ENCODE measurements around the gene EXOC6B. TPM values are rescaled to one million over a fixed set of nuclear protein-coding genes. Genes with fewer than 3 reads are reported as not detected.

Gene EXOC6B
- total RNA-seq, 1 donor from 2014 or later = 46.1 TPM

DNA sequence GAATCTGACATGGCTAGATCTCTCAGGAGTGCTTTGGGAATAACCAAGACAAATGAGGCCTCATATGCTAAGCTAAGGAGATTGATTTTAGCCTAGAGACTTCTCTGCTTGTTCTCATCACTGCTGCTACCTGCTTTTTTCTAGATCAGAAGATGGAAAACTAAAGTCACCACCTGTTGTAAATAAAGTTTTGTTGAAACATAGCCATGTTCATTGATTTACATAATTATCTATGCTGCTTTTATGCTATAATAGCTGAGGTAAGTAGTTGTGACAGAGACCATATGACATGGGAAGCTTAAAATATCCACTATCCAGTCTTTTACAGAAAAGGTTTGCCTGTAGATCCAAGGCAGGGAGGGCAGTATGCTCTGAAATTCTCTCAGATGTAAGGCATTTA lies 632.1 kb downstream of the EXOC6B start:
- no peak overlapping the region for H3K27ac Mint-ChIP-seq
- DNase-seq (ENCODE audit: extremely low spot score, unreplicated experiment) = no peak

DNA sequence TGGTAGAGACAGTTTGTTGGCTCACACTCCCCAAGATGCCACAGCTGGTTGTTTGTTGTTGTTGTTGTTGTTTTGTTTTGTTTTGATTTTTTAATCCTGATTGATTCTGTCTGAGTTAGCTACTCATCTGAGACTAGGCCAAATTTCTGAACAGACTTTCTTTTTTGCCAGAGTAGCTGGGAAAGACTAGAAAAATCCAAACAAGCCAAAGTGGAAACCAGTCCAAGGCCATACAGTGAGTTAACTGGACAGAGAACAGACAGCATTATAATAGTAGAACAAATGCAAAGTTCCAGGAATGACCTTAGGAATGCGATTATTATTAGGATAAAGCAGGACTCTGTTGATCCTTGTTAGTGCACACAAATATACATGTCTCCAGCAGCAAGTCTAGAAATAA lies 634.4 kb downstream of the EXOC6B start:
- H3K9me3 Mint-ChIP-seq = no peaks in the 10 kb centered on the region
- peaks cover 8% of the 10 kb centered on the region for H3K36me3 Mint-ChIP-seq
- peaks cover 11% of the 10 kb centered on the region for H3K4me1 Mint-ChIP-seq (ENCODE audit: unreplicated experiment)
- no peak for DNase-seq (ENCODE audit: extremely low spot score, unreplicated experiment)
- no peak overlapping the region for H3K4me3 Mint-ChIP-seq
- TF ChIP-seq, protein P1, sequence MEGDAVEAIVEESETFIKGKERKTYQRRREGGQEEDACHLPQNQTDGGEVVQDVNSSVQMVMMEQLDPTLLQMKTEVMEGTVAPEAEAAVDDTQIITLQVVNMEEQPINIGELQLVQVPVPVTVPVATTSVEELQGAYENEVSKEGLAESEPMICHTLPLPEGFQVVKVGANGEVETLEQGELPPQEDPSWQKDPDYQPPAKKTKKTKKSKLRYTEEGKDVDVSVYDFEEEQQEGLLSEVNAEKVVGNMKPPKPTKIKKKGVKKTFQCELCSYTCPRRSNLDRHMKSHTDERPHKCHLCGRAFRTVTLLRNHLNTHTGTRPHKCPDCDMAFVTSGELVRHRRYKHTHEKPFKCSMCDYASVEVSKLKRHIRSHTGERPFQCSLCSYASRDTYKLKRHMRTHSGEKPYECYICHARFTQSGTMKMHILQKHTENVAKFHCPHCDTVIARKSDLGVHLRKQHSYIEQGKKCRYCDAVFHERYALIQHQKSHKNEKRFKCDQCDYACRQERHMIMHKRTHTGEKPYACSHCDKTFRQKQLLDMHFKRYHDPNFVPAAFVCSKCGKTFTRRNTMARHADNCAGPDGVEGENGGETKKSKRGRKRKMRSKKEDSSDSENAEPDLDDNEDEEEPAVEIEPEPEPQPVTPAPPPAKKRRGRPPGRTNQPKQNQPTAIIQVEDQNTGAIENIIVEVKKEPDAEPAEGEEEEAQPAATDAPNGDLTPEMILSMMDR (conservative IDR thresholded peaks at IDR 0.05) = no peak
- no peak overlapping the region for H3K27ac Mint-ChIP-seq
- no peaks in the 10 kb centered on the region for H3K27me3 Mint-ChIP-seq

More for the DNA sequence above, 632.1 kb downstream of the EXOC6B start:
- Mint-ChIP-seq H3K9me3 (no peaks in the 10 kb centered on the region), H3K4me3 (no peak overlapping the region), H3K27me3 (no peaks in the 10 kb centered on the region), H3K4me1 (ENCODE audit: unreplicated experiment) (peaks cover 11% of the 10 kb centered on the region), H3K36me3 (peaks cover 5% of the 10 kb centered on the region)
- TF ChIP-seq, protein P1 (conservative IDR thresholded peaks at IDR 0.05) = no peak

DNA sequence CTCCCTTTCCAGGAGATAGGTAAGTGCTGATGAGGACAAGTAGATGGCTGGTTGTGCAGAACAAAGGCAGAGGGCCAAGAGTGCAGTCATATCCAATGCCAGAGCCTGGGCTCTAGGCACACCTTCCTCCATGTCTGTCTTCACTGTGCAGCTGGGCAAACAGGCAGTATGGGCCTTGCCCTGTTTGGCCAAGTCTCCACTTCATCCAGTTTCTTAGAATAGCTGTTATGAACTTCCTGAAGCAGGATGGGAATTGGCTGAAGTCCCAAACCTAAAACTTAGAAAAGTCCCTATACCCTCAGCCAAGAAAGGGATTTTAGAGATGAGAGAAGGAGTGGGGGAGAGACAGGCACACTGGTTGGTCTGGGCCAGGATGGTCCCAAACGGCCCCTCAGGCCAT lies 640.6 kb downstream of the EXOC6B start:
- no peak overlapping the region for H3K27ac Mint-ChIP-seq
- no peak overlapping the region for H3K4me3 Mint-ChIP-seq
- TF ChIP-seq, protein P1 (conservative IDR thresholded peaks at IDR 0.05) = no peak
- H3K9me3 Mint-ChIP-seq = no peaks in the 10 kb centered on the region
- DNase-seq (ENCODE audit: extremely low spot score, unreplicated experiment) = no peak
- H3K4me1 Mint-ChIP-seq (ENCODE audit: unreplicated experiment) = peaks cover 4% of the 10 kb centered on the region
- peaks cover 18% of the 10 kb centered on the region for H3K36me3 Mint-ChIP-seq
- H3K27me3 Mint-ChIP-seq = no peaks in the 10 kb centered on the region

GRCh38 chr2:72183466-72183865 lies 642.4 kb downstream of the EXOC6B start:
- Mint-ChIP-seq H3K36me3 (peaks cover 30% of the 10 kb centered on the region), H3K27me3 (no peaks in the 10 kb centered on the region), H3K9me3 (no peaks in the 10 kb centered on the region), H3K27ac (no peak overlapping the region), H3K4me3 (no peak overlapping the region), H3K4me1 (ENCODE audit: unreplicated experiment) (peaks cover 4% of the 10 kb centered on the region)
- no peak for DNase-seq (ENCODE audit: extremely low spot score, unreplicated experiment)
- TF ChIP-seq, protein P1 (conservative IDR thresholded peaks at IDR 0.05) = no peak

DNA sequence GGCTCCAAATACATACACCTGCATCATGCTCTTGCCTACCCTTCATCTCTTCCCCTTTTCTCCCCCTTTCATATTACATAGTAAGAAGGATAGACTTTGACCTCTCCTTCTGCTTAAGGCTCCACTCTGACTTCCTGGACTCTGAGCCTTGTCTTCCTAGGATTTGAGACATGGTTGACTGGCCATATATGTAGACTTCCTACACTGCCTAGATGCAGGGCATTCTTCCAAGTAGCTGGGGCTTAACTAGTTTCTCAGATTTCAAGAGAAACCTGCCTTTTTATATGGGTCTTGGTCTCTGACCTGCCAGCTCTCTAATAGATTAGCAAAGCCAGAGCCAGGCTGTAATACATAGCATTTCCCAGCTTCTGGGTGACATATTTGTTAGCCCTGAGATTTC lies 642.8 kb downstream of the EXOC6B start:
- Mint-ChIP-seq H3K4me1 (ENCODE audit: unreplicated experiment) (peaks cover 4% of the 10 kb centered on the region), H3K27me3 (no peaks in the 10 kb centered on the region), H3K4me3 (no peak overlapping the region), H3K9me3 (no peaks in the 10 kb centered on the region), H3K27ac (no peak overlapping the region), H3K36me3 (peaks cover 30% of the 10 kb centered on the region)
- TF ChIP-seq, protein P1 (conservative IDR thresholded peaks at IDR 0.05) = no peak
- DNase-seq (ENCODE audit: extremely low spot score, unreplicated experiment) = no peak

DNA sequence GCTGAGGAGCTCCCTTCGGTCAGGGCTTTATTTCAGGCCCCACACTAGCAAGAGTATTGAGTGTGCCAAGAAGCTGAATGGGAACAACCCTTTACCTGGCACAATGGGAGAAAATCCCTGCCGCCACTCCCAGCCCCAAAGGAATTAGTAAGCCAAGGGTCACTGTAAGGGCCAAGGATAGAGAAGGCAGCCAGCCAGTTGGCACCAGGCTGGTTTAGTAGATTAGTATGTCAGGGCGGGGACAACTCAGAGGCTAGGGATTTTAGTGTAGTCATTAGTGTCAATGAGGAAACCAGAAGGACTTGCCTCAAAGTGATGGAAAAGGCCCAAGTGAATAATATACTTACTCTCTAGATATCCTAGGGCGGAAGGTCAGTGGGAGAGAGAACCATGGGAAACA lies 643.3 kb downstream of the EXOC6B start:
- no peak overlapping the region for H3K4me3 Mint-ChIP-seq
- TF ChIP-seq, protein P1 (conservative IDR thresholded peaks at IDR 0.05) = no peak
- H3K9me3 Mint-ChIP-seq = no peaks in the 10 kb centered on the region
- H3K36me3 Mint-ChIP-seq = peaks cover 34% of the 10 kb centered on the region
- no peak for DNase-seq (ENCODE audit: extremely low spot score, unreplicated experiment)
- no peaks in the 10 kb centered on the region for H3K27me3 Mint-ChIP-seq
- H3K27ac Mint-ChIP-seq = no peak overlapping the region
- peaks cover 4% of the 10 kb centered on the region for H3K4me1 Mint-ChIP-seq (ENCODE audit: unreplicated experiment)
